Activated T-helper 9 cell treated with anti-CD3 and anti-CD28 coated beads, Interleukin-2, amount 50 U/mL, for 16 hours (primary cell): ENCODE data around the gene PHAX.
"Not testable (repeated sequence)": the region's sequence is repeated elsewhere in the genome, so short reads cannot be mapped to it uniquely, and the experiment has no call there.

ENCODE experiments used
- DNase-seq: peaks from one replicate; pipeline ENCODE4 v3.0.0-alpha.2; 2020; ENCODE audit warnings: low read depth

Gene PHAX

GRCh38 chr5:126605525-126605924, 4.8 kb downstream of the PHAX start:
- DNase-seq = no peak

- DNase-seq = no peak
Measured at GRCh38 chr5:126610160-126610559, 9.4 kb downstream of the PHAX start.

GRCh38 chr5:126610616-126611015, 9.9 kb downstream of the PHAX start:
- no peak for DNase-seq

- no peak for DNase-seq
Measured at GRCh38 chr5:126613941-126614592, 13.3 kb downstream of the PHAX start.

GRCh38 chr5:126615286-126615685, 14.5 kb downstream of the PHAX start:
- no peak for DNase-seq

- DNase-seq = not testable (repeated sequence)
Measured at GRCh38 chr5:126617603-126618002, 16.9 kb downstream of the PHAX start.

- DNase-seq = no peak
Measured at GRCh38 chr5:126619781-126620180, 19.0 kb downstream of the PHAX start.

- no peak for DNase-seq
Measured at GRCh38 chr5:126624534-126624933, 23.8 kb downstream of the PHAX start.

- no peak for DNase-seq
Measured at GRCh38 chr5:126628102-126628501, 27.4 kb downstream of the PHAX start.

- DNase-seq = no peak
Measured at GRCh38 chr5:126631920-126632319, 31.2 kb downstream of the PHAX start.

- DNase-seq = no peak
Measured at GRCh38 chr5:126633552-126633951, 32.8 kb downstream of the PHAX start.

GRCh38 chr5:126635585-126635984, 34.8 kb downstream of the PHAX start:
- no peak for DNase-seq

- no peak for DNase-seq
Measured at GRCh38 chr5:126636956-126637355, 36.2 kb downstream of the PHAX start.

- no peak for DNase-seq
Measured at GRCh38 chr5:126640866-126641265, 40.1 kb downstream of the PHAX start.

- DNase-seq = no peak
Measured at GRCh38 chr5:126641387-126641786, 40.6 kb downstream of the PHAX start.

- no peak for DNase-seq
Measured at GRCh38 chr5:126645132-126645531, 44.4 kb downstream of the PHAX start.

- DNase-seq = no peak
Measured at GRCh38 chr5:126647071-126647470, 46.3 kb downstream of the PHAX start.

- no peak for DNase-seq
Measured at GRCh38 chr5:126648471-126648870, 47.7 kb downstream of the PHAX start.

GRCh38 chr5:126649057-126649456, 48.3 kb downstream of the PHAX start:
- DNase-seq = not testable (repeated sequence)

GRCh38 chr5:126649709-126650108, 49.0 kb downstream of the PHAX start:
- not testable (repeated sequence) for DNase-seq

- DNase-seq = no peak
Measured at GRCh38 chr5:126650463-126650862, 49.7 kb downstream of the PHAX start.

GRCh38 chr5:126651013-126651577, 50.3 kb downstream of the PHAX start:
- no peak for DNase-seq

- no peak for DNase-seq
Measured at GRCh38 chr5:126656401-126657007, 55.8 kb downstream of the PHAX start.

GRCh38 chr5:126658561-126658960, 57.8 kb downstream of the PHAX start:
- no peak for DNase-seq
